GM23248 (cell line): ENCODE data around the gene RAB4B.
"Not testable (repeated sequence)": the region's sequence is repeated elsewhere in the genome, so short reads cannot be mapped to it uniquely, and the experiment has no call there.

Experiments used
- EZH2 ChIP-seq: fragments of 200-600 bp; sonication (generic); IDR thresholded peaks from 2 replicates; pipeline ENCODE4 v1.6.1; 2018; ENCODE audit warnings: antibody characterized with exemption, mild to moderate bottlenecking; ENCODE audit not compliant: insufficient read depth, poor library complexity, severe bottlenecking
- EZH2phosphoT487 ChIP-seq: fragments of 200-600 bp; sonication (generic); IDR thresholded peaks from 2 replicates; pipeline ENCODE4 v1.6.1; 2018; ENCODE audit warnings: antibody characterized with exemption, moderate library complexity, mild to moderate bottlenecking, low read depth; ENCODE audit not compliant: insufficient read depth

GRCh38 chr19:40842012-40842411 lies 64.0 kb downstream of the RAB4B start:
- not testable (repeated sequence) for TF ChIP-seq EZH2, EZH2phosphoT487
